ENCODE measurements around the gene SLC13A3.

DNA sequence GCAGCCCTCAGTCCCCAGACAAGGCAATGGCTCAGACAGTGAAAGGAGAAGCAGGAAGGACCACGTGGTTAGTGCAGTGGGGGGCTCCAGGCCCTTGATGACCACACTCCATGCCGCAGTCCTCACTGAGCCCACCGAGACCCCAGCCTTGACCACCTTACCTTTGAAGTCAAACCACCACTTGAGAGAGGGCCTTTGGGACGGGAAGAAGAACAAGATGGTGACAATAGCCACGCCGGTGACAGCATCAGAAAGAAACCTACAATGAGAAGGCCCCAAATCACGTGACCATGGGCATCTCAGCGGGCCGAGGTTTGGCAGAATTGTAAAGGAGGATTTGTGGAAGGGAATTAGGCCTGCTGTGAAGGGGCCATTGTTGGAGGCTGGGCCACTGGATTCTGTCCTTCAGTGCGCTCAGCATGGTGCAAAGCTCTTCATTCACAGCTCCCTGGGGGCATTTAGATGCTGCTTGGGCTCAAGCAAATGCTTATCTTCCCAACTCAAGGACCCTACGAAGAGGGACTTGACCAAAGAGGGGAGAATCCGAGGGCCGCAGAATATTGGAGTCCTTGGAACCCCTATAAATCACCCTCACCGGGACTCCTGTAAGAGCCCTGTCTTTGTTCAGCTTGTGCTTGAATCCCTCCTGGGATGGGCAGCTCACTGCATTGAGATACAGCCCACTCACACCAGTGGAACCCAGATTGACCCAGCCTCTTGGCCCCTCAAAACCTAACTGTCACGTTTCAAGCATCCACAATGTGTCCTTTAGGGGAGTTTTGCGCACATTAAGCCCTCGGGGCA lies 67.6 kb downstream of the SLC13A3 start:
- TF ChIP-seq CTCF (IDR thresholded peaks at IDR 0.05): no peak
- TF ChIP-seq POLR2A (IDR thresholded peaks at IDR 0.05): no peak
